HG03097 (cell line): Measurements from ENCODE around the gene UGP2.
"Not testable (repeated sequence)": the region's sequence is repeated elsewhere in the genome, so short reads cannot be mapped to it uniquely, and the experiment has no call there.

Experiments used
- ATAC-seq: cut with Tn5 transposase; IDR thresholded peaks from one replicate; pipeline ENCODE4 v1.9.1; 2021; ENCODE audit not compliant: unreplicated experiment, low FRiP score

The UGP2 gene

GRCh38 chr2:63888490-63889402 is 47.0 kb downstream of the UGP2 start:
- peak; percentile 63 for ATAC-seq

- ATAC-seq, result no peak
Measured at GRCh38 chr2:63890678-63891077, 49.0 kb downstream of the UGP2 start.

- ATAC-seq, result no peak
Measured at GRCh38 chr2:63891488-63892030, 49.9 kb downstream of the UGP2 start.

GRCh38 chr2:63893163-63893562 is 51.5 kb downstream of the UGP2 start:
- no peak for ATAC-seq

GRCh38 chr2:63894167-63894566 is 52.5 kb downstream of the UGP2 start:
- ATAC-seq, result no peak

GRCh38 chr2:63898839-63899238 is 57.1 kb downstream of the UGP2 start:
- no peak for ATAC-seq

- no peak for ATAC-seq
Measured at GRCh38 chr2:63899639-63900038, 57.9 kb downstream of the UGP2 start.

GRCh38 chr2:63902149-63902548 is 60.5 kb downstream of the UGP2 start:
- no peak for ATAC-seq

- peak; percentile 61 for ATAC-seq
Measured at GRCh38 chr2:63903003-63903402, 61.3 kb downstream of the UGP2 start.

- ATAC-seq, result no peak
Measured at GRCh38 chr2:63914311-63914710, 72.6 kb downstream of the UGP2 start.

GRCh38 chr2:63926815-63927214 is 85.1 kb downstream of the UGP2 start:
- no peak for ATAC-seq

- not testable (repeated sequence) for ATAC-seq
Measured at GRCh38 chr2:63932104-63932503, 90.4 kb downstream of the UGP2 start.
